HG02852 (cell line): ENCODE measurements around the gene GDF10.

Experiments
- ATAC-seq: cut with Tn5 transposase; IDR thresholded peaks from one replicate; pipeline ENCODE4 v1.9.1; 2021; ENCODE audit warnings: mild to moderate bottlenecking, moderate library complexity; ENCODE audit not compliant: unreplicated experiment

Gene GDF10

GRCh38 chr10:47350671-47351640 lies 51.0 kb downstream of the GDF10 start:
- no peak for ATAC-seq

- ATAC-seq = no peak
These were observed 52.2 kb downstream of the GDF10 start for GRCh38 chr10:47351899-47352815.

GRCh38 chr10:47353351-47353750 lies 53.4 kb downstream of the GDF10 start:
- ATAC-seq = no peak

GRCh38 chr10:47354165-47354564 lies 54.2 kb downstream of the GDF10 start:
- ATAC-seq = no peak

- no peak for ATAC-seq
These were observed 54.9 kb downstream of the GDF10 start for GRCh38 chr10:47354900-47355299.

GRCh38 chr10:47356708-47357107 lies 56.7 kb downstream of the GDF10 start:
- no peak for ATAC-seq

- ATAC-seq = no peak
These were observed 57.2 kb downstream of the GDF10 start for GRCh38 chr10:47357131-47357582.

GRCh38 chr10:47357911-47358310 lies 57.9 kb downstream of the GDF10 start:
- no peak for ATAC-seq

GRCh38 chr10:47358457-47358856 lies 58.5 kb downstream of the GDF10 start:
- ATAC-seq = no peak

- ATAC-seq = no peak
These were observed 59.1 kb downstream of the GDF10 start for GRCh38 chr10:47359101-47359500.

GRCh38 chr10:47359626-47360418 lies 59.8 kb downstream of the GDF10 start:
- ATAC-seq = no peak

- ATAC-seq = no peak
These were observed 60.5 kb downstream of the GDF10 start for GRCh38 chr10:47360419-47361040.

GRCh38 chr10:47361293-47361692 lies 61.3 kb downstream of the GDF10 start:
- no peak for ATAC-seq

GRCh38 chr10:47362199-47362598 lies 62.2 kb downstream of the GDF10 start:
- no peak for ATAC-seq
